ENCODE results near the gene TTLL11.

Gene TTLL11

GRCh38 chr9:121773286-121773953 is 319.7 kb downstream of the TTLL11 start:
- no peak for DNase-seq (ENCODE audit: low spot score)

GRCh38 chr9:121772600-121773285 is 320.4 kb downstream of the TTLL11 start:
- DNase-seq (ENCODE audit: low spot score) = no peak

All from HuH-7.5 (cell line).